Fibroblast of pulmonary artery (primary cell): ENCODE data around the gene C1QTNF1.

ENCODE experiments used
- DNase-seq: peaks from one replicate; pipeline ENCODE4 v3.0.0-alpha.2; 2010; ENCODE audit warnings: low read depth
- H3K4me3 ChIP-seq: replicated peaks from 2 replicates; pipeline ENCODE4 v1.5.1; 2011; ENCODE audit warnings: low read depth, mild to moderate bottlenecking, control low read depth, low read length, moderate library complexity
- CTCF ChIP-seq: IDR thresholded peaks from 2 replicates; pipeline ENCODE4 v1.5.1; 2011; ENCODE audit warnings: mild to moderate bottlenecking, control low read depth, low read length, inconsistent platforms; ENCODE audit errors: missing control alignments

C1QTNF1 gene

GRCh38 chr17:79002796-79003593 is 21.0 kb upstream of the C1QTNF1 start:
- no peak overlapping the region for H3K4me3 ChIP-seq
- no peak for DNase-seq
- no peak for TF ChIP-seq CTCF

- no peak overlapping the region for H3K4me3 ChIP-seq
- no peak for DNase-seq
- no peak for TF ChIP-seq CTCF
Observed at GRCh38 chr17:79003661-79004411, 20.1 kb upstream of the C1QTNF1 start.

- no peak for DNase-seq
- H3K4me3 ChIP-seq, result no peak overlapping the region
- no peak for TF ChIP-seq CTCF
Observed at GRCh38 chr17:79005063-79005861, 18.7 kb upstream of the C1QTNF1 start.

- H3K4me3 ChIP-seq, result no peak overlapping the region
- no peak for TF ChIP-seq CTCF
- DNase-seq, result no peak
Observed at GRCh38 chr17:79006046-79006445, 17.9 kb upstream of the C1QTNF1 start.

GRCh38 chr17:79006794-79007503 is 17.0 kb upstream of the C1QTNF1 start:
- TF ChIP-seq CTCF, result no peak

More at GRCh38 chr17:79006794-79007503, 17.0 kb upstream of the C1QTNF1 start:
- no peak overlapping the region for H3K4me3 ChIP-seq
- DNase-seq, result no peak
